Measurements from ENCODE around the gene CNTNAP2.

- TF ChIP-seq POLR2AphosphoS5 (IDR thresholded peaks at IDR 0.05): no peak
- no peak for TF ChIP-seq EP300 (IDR thresholded peaks at IDR 0.05)
- TF ChIP-seq, protein P1, sequence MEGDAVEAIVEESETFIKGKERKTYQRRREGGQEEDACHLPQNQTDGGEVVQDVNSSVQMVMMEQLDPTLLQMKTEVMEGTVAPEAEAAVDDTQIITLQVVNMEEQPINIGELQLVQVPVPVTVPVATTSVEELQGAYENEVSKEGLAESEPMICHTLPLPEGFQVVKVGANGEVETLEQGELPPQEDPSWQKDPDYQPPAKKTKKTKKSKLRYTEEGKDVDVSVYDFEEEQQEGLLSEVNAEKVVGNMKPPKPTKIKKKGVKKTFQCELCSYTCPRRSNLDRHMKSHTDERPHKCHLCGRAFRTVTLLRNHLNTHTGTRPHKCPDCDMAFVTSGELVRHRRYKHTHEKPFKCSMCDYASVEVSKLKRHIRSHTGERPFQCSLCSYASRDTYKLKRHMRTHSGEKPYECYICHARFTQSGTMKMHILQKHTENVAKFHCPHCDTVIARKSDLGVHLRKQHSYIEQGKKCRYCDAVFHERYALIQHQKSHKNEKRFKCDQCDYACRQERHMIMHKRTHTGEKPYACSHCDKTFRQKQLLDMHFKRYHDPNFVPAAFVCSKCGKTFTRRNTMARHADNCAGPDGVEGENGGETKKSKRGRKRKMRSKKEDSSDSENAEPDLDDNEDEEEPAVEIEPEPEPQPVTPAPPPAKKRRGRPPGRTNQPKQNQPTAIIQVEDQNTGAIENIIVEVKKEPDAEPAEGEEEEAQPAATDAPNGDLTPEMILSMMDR (IDR thresholded peaks at IDR 0.05): no peak
Measured at GRCh38 chr7:146720195-146720594, 603.6 kb downstream of the CNTNAP2 start.

Measured in stomach (tissue), 4 donors.